ENCODE measurements around the gene SPG11.
"Not testable (repeated sequence)": the region's sequence is repeated elsewhere in the genome, so short reads cannot be mapped to it uniquely, and the experiment has no call there.

The SPG11 gene

DNA sequence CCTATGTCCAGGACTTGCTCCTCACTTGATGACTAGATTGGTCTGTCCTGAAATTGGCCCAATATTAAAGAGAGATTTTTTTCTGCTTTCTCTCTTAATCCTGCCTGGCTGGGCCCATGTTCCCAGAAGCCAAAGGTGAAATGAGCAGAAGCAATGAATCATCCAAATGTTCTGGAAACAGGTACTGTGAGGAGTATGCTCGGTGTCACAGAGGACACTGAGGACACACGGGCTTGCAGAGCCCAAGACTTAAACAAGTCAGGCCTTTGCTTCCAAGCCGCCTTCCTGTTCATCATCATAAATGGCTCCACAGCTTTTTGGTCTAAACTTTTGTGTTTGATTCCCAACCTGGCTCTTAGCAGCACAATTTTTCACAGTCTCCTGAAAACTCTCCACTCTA is 95.1 kb downstream of the SPG11 start:
- no peak for TF ChIP-seq CTCF (IDR thresholded peaks at IDR 0.05; ENCODE audit: borderline replicate concordance, control extremely low read depth, extremely low read depth, insufficient read depth, missing control alignments)
- in situ Hi-C loops (cut with MboI; ENCODE audit: low sequenced_read_pairs, unreplicated experiment) = no loop called here

DNA sequence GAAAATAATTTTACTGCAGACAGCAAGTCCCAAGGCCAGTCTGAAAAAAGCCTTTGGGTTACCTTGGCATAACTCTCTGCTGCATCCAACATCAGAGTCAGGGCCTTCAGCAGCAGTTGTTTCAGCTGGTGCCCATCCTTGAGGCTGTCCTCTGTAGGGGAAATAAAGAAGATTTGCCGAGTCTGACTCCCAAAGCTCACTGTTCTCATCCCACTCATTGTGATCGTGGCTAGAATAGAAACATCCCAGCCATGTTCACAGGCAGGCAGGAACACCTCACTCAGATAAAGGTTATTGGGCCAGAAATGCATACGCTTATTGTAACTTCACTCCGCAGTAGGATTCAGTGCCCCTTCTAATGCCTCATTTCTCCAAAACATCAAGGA is 97.3 kb downstream of the SPG11 start:
- no peak for DNase-seq (ENCODE audit: low spot score)
- in situ Hi-C loops (cut with MboI; ENCODE audit: low sequenced_read_pairs, unreplicated experiment) = no loop called here
- no peak for TF ChIP-seq CTCF (IDR thresholded peaks at IDR 0.05; ENCODE audit: borderline replicate concordance, control extremely low read depth, extremely low read depth, insufficient read depth, missing control alignments)

More for the DNA sequence above, 95.1 kb downstream of the SPG11 start:
- no peak for DNase-seq (ENCODE audit: low spot score)

GRCh38 chr15:44565387-44566154 is 97.9 kb downstream of the SPG11 start:
- in situ Hi-C loops (cut with MboI; ENCODE audit: low sequenced_read_pairs, unreplicated experiment) = no loop called here
- no peak for TF ChIP-seq CTCF (IDR thresholded peaks at IDR 0.05; ENCODE audit: borderline replicate concordance, control extremely low read depth, extremely low read depth, insufficient read depth, missing control alignments)
- DNase-seq (ENCODE audit: low spot score) = no peak

DNA sequence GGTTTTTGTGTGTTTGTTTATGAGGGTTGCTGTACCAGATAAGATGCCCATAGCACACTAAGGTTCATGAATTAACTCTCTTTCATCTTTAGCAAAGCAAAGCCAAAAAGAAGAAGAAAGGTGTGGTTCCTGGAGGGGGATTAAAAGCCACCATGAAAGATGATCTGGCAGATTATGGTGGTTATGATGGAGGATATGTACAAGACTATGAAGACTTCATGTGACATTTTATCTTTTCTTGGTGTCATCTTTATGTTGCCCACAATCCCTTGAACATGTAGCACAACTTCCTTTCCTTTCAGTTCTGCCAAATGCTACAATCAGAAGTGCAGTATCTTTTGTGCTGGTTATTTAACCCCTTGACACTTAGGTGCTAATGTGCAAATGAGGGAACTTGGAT is 102.5 kb downstream of the SPG11 start:
- DNase-seq (ENCODE audit: low spot score); in situ Hi-C loops (cut with MboI; ENCODE audit: low sequenced_read_pairs, unreplicated experiment): not testable (repeated sequence)

DNA sequence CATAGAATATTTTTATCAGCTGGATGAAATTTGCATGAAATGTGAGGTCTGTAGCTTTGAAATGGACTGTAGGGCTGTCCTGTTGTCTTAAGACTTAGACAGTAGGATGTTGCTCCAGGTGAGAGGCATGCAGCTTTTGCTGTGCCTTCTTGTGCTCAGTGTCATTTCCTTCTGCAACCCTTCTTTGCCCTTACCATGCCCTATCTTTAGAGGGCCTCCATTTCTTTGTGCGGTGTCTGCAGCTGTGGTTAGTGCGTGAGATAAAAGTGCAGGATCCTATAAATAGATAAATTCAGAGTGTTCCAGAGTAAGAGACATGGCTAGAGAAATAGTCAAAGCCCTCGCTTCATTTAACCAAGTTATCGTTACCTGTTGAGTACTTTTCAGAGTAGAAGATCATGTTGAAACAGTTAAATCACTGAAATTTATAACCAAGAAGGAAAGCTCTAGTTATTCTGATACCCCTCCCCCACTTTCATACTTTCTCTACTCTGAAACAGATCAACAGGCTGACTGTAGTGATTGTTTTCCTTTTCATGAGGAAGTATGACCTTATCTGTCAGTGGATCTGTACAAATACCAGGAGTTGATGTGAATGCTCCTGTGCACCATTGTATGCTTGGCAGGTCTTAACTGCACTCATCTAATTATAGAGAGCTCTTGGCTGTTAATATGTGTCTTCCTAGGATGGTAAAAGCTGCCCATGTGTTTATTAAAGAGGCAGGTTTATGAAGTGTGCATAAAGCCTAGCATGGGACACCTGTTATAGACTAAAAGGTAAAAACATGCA is 108.3 kb downstream of the SPG11 start:
- no peak for DNase-seq (ENCODE audit: low spot score)
- TF ChIP-seq CTCF (IDR thresholded peaks at IDR 0.05; ENCODE audit: borderline replicate concordance, control extremely low read depth, extremely low read depth, insufficient read depth, missing control alignments) = no peak
- in situ Hi-C loops (cut with MboI; ENCODE audit: low sequenced_read_pairs, unreplicated experiment) = no loop called here

DNA sequence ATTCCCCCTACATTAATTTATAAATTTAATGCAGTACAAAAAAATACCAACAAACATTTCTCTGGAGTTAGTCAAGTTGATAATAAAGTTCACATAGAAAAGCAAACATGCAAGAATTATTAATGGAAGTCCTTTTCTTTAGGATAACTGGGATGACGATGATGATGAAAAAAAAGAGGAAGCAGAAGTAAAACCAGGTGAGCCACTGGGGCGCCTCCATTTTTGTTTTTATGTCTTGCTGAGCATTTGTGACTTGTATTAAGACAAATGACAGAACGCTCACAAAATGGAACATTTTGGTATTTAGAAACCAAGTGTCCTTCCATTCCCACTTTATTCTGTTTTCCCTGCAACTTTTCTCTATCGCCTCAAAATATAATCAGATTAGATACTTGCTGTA is 112.7 kb downstream of the SPG11 start:
- in situ Hi-C loops (cut with MboI; ENCODE audit: low sequenced_read_pairs, unreplicated experiment) = no loop called here
- no peak for DNase-seq (ENCODE audit: low spot score)
- no peak for TF ChIP-seq CTCF (IDR thresholded peaks at IDR 0.05; ENCODE audit: borderline replicate concordance, control extremely low read depth, extremely low read depth, insufficient read depth, missing control alignments)

DNA sequence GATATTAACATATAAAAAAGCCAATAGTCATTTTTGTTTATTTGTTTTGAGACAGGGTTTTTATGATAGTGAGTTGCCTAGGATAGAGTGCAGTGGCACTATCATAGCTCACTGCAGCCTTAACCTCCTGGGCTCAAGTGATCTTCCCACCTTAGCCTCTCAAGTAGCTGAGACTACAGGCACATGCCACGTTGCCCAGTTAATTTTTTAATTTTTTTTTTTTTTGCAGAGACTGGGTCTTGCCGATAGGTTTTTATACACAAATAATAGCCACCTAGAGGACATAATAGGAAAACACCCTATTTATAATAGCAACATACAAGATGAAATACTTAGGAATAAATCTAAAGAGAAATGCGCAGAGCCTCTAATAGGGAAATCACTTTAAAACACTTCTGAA is 113.2 kb downstream of the SPG11 start:
- no peak for DNase-seq (ENCODE audit: low spot score)
- no peak for TF ChIP-seq CTCF (IDR thresholded peaks at IDR 0.05; ENCODE audit: borderline replicate concordance, control extremely low read depth, extremely low read depth, insufficient read depth, missing control alignments)
- in situ Hi-C loops (cut with MboI; ENCODE audit: low sequenced_read_pairs, unreplicated experiment) = no loop called here

GRCh38 chr15:44549152-44549551 is 114.3 kb downstream of the SPG11 start:
- in situ Hi-C loops (cut with MboI; ENCODE audit: low sequenced_read_pairs, unreplicated experiment) = not testable (repeated sequence)

More at GRCh38 chr15:44549152-44549551, 114.3 kb downstream of the SPG11 start:
- DNase-seq (ENCODE audit: low spot score) = not testable (repeated sequence)

All from GM13976 (cell line).